Renal cortex interstitium (tissue), 15 donors: ENCODE results near the gene GID8. TPM values are rescaled to one million over a fixed set of nuclear protein-coding genes. Genes with fewer than 3 reads are reported as not detected.

ENCODE experiments used
- DNase-seq, 11 donors: peaks; one replicate each; pipeline ENCODE4 v3.0.0-alpha.2; 2013; ENCODE audit warnings: low read depth in 9 of 11, low spot score in 4 of 11; ENCODE audit errors: extremely low read depth in 1 of 11
- long read RNA-seq, 16 experiments: transcript quantifications; one replicate each; lab custom pipeline, GENCODE V29; 2026
- polyA plus RNA-seq, 3 donors: library from polyadenylated mRNA; unstranded; fragments of 120-200 nt; gene quantifications; one replicate each; pipeline ENCODE4 v1.2.1, GENCODE V29; 2013; ENCODE audit not compliant: insufficient read length in 3 of 3

GID8 gene
- 10 to 100 TPM; 53.6 to 55.9 (median 55.4) TPM for polyA plus RNA-seq
- long read RNA-seq, donor 1, full-length matches to known transcripts = 19 of 19 reads
- long read RNA-seq, donor 1, partial matches to known transcripts = 0 of 19 reads
- long read RNA-seq, donor 1, other reads (novel, unspliced or antisense) = 0 of 19 reads
- long read RNA-seq, donor 2, full-length matches to known transcripts = 19 of 19 reads
- long read RNA-seq, donor 2, partial matches to known transcripts = 0 of 19 reads
- long read RNA-seq, donor 2, other reads (novel, unspliced or antisense) = 0 of 19 reads
- long read RNA-seq, donor 3, full-length matches to known transcripts = 35 of 35 reads
- long read RNA-seq, donor 3, partial matches to known transcripts = 0 of 35 reads
- long read RNA-seq, donor 3, other reads (novel, unspliced or antisense) = 0 of 35 reads
- long read RNA-seq, donor 4, full-length matches to known transcripts = 21 of 21 reads
- long read RNA-seq, donor 4, partial matches to known transcripts = 0 of 21 reads
- long read RNA-seq, donor 4, other reads (novel, unspliced or antisense) = 0 of 21 reads
- long read RNA-seq, donor 5, full-length matches to known transcripts = 49 of 55 reads
- long read RNA-seq, donor 5, partial matches to known transcripts = 6 of 55 reads
- long read RNA-seq, donor 5, other reads (novel, unspliced or antisense) = 0 of 55 reads
- long read RNA-seq, donor 6, full-length matches to known transcripts = 28 of 28 reads
- long read RNA-seq, donor 6, partial matches to known transcripts = 0 of 28 reads
- long read RNA-seq, donor 6, other reads (novel, unspliced or antisense) = 0 of 28 reads
- long read RNA-seq, donor 7, full-length matches to known transcripts = 21 of 68 reads
- long read RNA-seq, donor 7, partial matches to known transcripts = 47 of 68 reads
- long read RNA-seq, donor 7, other reads (novel, unspliced or antisense) = 0 of 68 reads
- long read RNA-seq, donor 8, full-length matches to known transcripts = 58 of 80 reads
- long read RNA-seq, donor 8, partial matches to known transcripts = 22 of 80 reads
- long read RNA-seq, donor 8, other reads (novel, unspliced or antisense) = 0 of 80 reads
- long read RNA-seq, donor 9, full-length matches to known transcripts = 17 of 17 reads
- long read RNA-seq, donor 9, partial matches to known transcripts = 0 of 17 reads
- long read RNA-seq, donor 9, other reads (novel, unspliced or antisense) = 0 of 17 reads
- long read RNA-seq, donor 10, full-length matches to known transcripts = 19 of 36 reads
- long read RNA-seq, donor 10, partial matches to known transcripts = 17 of 36 reads
- long read RNA-seq, donor 10, other reads (novel, unspliced or antisense) = 0 of 36 reads
- long read RNA-seq, donor 11, full-length matches to known transcripts = 22 of 22 reads
- long read RNA-seq, donor 11, partial matches to known transcripts = 0 of 22 reads
- long read RNA-seq, donor 11, other reads (novel, unspliced or antisense) = 0 of 22 reads
- long read RNA-seq, donor 12, full-length matches to known transcripts = 10 of 10 reads
- long read RNA-seq, donor 12, partial matches to known transcripts = 0 of 10 reads
- long read RNA-seq, donor 12, other reads (novel, unspliced or antisense) = 0 of 10 reads
- long read RNA-seq, donor 13, full-length matches to known transcripts = 50 of 50 reads
- long read RNA-seq, donor 13, partial matches to known transcripts = 0 of 50 reads
- long read RNA-seq, donor 13, other reads (novel, unspliced or antisense) = 0 of 50 reads
- long read RNA-seq, donor 14, full-length matches to known transcripts = 21 of 21 reads
- long read RNA-seq, donor 14, partial matches to known transcripts = 0 of 21 reads
- long read RNA-seq, donor 14, other reads (novel, unspliced or antisense) = 0 of 21 reads
- long read RNA-seq, donor 15, full-length matches to known transcripts = 9 of 31 reads
- long read RNA-seq, donor 15, partial matches to known transcripts = 22 of 31 reads
- long read RNA-seq, donor 15, other reads (novel, unspliced or antisense) = 0 of 31 reads
- long read RNA-seq, donor 16, full-length matches to known transcripts = 72 of 86 reads
- long read RNA-seq, donor 16, partial matches to known transcripts = 14 of 86 reads
- long read RNA-seq, donor 16, other reads (novel, unspliced or antisense) = 0 of 86 reads

DNA sequence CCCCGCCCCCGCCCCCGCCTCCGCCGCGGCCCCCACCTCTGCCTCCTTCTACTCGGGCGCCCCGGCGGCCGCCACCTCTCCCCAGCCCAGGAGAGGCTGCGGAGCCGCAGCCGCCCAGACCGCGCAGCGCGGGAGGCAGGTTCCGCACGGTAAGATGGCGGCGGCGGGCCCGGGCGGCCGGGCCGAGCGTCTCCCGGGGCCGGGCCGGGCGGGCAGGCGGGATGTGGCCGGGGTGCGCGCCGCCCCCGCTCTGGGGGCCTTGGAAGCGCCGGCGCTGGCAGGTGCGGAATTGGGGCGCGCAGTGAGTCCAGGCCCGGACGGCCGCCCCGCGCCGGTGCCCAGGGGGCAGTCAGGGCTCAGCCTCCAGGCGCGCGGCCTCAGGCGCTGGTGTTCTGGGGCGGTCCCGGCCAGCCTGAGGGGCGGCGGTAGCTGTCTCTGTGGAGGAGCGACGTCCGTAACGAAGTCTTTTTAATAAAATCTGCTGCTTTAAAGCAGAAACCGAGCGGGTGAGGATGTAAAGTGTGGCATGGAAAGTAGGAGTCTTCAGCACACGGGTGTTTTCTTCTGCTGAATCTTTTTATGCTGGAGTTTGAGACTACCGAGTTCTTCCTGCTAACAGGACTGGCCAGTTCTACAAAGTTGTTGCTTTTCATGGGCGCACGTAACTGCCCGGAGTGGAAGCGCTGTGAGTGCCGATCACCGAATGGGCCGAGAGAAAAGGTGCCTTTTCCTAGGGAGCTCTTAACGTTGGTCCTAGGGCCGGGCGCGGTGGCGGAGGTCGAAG lies at the start of gene GID8:
GID8 (plus strand) TSS at position 43 of the 784 bp plus-strand sequence. CDS start 3,356 bp downstream, outside the sequence.
- peak in 1 of 11 donors; percentile 47 for DNase-seq

DNA sequence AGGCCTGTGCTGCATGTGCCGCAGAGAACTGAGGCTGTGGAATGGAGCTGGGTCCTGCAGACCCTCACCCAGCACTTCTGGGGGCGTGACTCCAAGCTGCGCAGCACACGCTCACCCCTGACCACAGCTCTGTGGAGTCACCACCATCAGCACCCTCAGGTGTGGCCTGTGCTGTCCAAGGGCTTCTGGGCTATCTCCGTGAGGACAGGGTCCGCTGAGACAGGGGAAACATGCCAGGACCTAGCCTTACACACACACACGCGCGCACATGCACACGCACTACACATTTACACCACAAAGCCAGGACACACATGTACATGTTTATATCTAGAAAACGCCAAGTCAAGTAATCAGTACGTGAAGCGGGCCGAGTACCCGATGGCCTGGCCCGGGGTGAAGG lies 49.5 kb upstream of the GID8 start:
- no peak for DNase-seq

DNA sequence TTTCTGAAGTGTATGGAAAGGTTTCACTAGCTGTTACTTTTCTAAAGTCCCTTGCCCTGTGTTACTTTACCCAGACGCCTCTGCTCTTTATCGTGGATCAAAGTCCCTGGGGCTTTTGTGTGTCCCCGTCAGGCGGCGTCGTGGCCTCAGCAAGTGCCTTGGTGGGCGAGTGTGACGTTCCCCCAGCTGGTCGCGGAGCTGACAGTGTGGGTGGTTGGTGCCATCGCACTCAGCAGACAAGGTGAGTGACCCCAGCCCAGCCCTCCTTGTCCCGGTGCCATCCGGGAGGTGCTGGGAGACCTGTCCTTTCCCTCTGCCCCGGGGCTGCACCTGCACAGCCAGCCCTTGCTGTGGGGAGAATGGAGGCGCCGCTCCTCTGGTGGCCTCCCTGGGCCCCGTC lies 49.0 kb upstream of the GID8 start:
- DNase-seq = no peak

DNA sequence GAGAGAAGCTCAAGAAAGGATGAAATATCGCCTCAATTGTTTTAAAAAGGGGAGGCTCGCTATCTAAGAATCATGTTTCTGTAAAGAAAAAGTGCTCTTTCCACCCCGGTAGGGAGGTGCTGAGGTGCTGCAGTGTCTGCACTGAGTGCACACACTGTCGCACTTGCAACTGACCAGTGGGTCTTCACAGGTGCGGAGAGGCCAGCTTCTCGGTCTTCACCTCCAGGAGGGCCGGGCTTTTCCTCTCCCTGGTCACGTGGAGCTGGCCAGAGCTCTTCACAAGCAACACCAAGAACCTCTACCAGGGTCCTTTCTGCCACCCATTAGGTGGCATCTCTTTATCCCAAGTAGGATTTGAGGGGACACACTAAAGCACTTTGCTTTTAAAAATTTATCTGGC lies 48.5 kb upstream of the GID8 start:
- DNase-seq = no peak

DNA sequence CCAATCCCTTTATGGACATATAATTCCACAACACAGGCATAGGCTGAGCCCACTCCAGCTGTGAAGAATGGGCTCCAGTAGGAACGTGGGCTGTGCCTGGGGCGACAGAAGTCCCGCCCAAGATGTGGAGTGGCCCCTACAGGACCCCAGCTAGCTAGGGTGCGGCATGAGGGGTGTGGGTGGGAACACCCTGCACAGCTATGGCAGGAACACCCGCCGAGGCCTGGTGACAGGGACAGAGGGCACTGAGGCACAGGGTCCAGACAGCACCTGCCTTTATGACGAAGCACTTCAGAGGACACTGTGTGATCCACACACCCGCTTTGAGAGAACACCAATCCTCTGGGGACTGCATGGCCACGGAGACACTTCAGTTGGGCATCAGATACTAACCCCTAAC lies 48.1 kb upstream of the GID8 start:
- no peak for DNase-seq

DNA sequence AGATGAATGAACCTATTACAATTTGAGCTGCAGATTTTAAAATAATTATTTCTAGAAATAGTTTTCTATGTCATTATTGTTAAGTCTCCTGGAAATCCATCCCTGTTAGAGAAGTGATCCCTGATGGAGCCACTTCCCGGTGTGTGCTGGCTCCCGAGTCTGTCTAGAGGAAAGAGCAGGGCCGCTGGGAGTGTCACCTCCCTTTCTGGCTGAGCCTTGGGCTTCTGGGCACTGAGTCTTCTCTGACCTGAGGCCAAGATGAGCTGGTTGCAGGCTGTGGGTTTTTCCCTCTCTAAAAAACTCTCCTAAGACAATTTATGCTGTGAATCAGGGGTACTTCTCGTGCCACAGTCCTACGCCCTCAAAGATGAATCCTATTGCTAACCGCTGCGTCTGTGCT lies 47.5 kb upstream of the GID8 start:
- DNase-seq = no peak

DNA sequence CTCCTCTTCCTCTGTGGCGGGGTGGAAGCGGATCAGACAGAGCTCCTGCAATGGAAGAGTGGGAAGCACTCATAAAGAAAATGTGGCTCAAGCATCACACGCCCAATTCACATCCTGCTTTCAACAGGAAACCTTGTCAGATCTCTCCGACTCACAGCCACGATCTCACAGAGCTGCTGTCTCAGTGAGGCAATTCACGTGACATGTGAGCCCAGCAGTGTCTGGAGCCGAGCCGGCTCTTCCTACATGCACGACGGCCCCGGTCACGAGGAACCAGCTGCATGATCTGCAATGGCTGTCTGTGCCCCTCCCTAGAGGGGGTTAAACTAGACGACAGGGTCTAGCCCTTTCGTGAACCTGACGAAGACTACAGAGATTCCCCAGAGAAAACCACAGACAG lies 46.8 kb upstream of the GID8 start:
- no peak for DNase-seq

DNA sequence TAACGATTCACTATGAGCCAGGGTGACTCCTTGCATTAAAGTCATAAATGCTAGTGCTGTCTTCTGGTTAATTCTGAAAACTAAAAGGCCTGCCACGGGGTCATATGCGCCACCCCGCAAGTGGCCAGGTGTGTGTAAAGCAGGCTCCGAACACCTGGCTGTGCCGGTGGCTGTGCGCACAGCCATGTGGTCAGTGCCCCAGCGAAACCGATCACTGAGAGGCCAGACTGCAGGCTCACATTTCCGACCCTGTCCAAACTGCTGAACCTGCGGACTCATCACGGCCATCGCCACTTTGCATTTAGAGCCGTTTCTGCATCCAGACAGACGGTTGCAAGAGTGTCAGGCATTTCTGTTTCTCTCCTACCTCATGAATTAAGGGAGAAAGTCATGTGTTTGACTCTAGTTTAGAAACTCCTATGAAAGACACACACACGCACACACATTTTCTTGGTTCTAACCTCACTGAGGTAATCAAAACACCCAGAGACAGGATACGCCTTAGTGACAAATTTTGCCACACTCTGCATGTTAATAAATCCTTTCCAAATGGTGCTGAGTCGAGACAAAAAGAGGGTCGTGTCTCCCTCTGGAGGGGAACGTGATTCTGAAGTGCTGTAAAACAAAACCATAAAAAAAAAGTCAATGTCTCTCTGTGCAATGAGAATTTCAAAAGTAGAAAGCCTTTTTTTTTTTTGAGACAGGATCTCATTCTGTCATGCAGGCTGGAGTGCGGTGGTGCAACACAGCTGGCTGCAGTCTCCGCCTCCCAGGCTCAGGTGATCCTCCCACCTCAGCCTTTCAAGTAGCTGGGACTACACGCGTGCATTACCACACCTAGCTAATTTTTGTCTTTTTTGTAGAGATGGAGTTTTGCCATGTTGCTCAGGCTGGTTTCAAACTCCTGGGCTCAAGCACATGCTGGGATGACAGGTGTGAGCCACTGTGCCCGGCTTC lies 45.3 kb upstream of the GID8 start:
- DNase-seq = no peak

DNA sequence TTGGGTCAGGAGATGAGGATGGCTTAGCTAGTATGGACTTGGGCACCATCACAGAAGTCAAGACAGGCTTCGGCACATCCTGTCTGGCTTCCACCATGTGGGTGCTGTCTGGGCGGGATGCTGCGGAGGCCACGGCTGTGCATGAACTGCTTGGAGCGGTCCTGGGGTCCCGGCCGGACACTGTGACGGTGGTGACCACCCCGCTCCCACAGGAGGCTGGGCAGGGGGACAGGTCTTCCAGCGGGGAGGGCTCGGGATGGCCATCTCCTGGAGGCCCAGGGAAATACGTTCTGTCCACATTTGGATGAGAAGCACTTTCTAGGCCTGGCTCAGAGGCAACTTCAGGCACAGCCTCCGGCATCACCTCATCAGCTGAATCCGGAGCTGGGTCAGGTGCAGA lies 44.2 kb upstream of the GID8 start:
- no peak for DNase-seq

DNA sequence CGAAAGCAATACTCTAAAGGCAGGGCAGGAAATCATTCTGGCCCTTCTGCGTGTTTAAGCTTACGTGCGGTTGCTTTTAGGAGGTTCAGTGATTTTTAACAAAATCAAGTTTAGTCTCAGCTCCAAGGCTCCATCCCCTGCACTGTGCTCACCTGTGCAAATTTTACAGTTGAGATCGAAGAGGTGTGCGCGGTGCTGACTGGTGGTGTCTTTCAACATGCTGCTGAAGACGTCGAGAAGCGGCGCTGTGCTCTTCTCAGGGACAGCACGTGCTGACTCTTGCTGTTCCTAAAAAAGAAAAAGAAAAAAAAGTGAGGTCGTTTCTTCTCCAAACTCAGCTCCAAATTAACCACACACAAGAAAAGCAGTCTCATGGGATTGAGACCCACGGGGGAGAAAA lies 43.7 kb upstream of the GID8 start:
- no peak for DNase-seq

DNA sequence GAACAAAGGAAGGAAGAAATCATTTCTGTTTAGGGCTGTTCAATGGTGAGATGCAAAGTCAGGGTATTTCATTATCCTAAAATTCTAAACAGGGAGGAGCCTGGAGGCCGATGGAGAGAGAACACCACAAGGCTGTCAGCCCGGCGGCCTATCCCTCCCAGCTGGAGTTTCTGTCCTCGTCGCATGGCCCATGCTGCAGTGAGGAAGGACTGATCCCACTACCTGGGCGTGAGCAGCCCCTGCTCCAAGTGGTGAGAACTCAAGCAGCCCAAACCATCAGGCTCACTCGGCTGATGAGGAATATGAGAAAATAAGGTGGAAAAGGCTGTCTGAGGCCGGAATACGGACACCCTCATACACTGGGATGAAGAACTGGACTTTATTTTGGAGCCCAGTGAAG lies 42.4 kb upstream of the GID8 start:
- no peak for DNase-seq

DNA sequence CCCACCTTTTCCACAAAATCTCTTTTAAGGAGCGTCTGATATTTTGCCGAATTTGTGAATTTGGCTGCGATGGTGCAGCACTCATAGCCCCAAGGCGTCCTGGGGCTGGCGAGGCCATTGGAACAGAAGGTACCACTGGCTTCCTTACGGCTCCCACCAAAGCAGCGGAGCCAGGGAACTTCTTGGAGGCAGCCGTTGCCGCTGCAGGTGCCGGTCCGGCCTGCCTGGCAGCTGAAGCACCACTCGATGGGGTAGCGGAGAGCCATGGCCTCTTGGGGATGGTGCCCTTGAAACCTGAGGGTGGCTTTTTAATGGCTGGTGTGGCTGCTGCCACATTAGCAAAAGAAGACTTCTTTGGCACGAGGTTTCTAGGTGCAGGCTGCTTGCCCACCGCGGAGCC lies 41.4 kb upstream of the GID8 start:
- DNase-seq = no peak

DNA sequence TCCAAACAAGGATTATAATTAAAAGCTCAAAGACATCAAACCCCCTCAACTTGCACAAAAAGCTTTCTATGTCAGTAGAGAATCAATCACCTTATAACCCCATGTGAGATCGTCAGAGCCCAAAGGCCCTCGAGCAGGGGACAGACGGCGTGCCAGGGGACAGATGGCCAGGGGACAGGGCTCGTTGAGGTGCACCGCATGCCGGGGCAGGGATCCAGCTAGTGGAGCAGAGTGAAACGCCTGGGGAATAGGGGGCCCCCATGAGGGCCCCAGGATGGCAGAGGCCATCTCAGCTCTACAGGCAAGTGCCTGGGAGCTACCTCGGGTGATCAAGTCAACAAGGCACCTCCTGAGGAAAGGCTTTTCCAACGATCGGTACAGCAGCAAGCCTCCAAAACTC lies 40.3 kb upstream of the GID8 start:
- DNase-seq = no peak

DNA sequence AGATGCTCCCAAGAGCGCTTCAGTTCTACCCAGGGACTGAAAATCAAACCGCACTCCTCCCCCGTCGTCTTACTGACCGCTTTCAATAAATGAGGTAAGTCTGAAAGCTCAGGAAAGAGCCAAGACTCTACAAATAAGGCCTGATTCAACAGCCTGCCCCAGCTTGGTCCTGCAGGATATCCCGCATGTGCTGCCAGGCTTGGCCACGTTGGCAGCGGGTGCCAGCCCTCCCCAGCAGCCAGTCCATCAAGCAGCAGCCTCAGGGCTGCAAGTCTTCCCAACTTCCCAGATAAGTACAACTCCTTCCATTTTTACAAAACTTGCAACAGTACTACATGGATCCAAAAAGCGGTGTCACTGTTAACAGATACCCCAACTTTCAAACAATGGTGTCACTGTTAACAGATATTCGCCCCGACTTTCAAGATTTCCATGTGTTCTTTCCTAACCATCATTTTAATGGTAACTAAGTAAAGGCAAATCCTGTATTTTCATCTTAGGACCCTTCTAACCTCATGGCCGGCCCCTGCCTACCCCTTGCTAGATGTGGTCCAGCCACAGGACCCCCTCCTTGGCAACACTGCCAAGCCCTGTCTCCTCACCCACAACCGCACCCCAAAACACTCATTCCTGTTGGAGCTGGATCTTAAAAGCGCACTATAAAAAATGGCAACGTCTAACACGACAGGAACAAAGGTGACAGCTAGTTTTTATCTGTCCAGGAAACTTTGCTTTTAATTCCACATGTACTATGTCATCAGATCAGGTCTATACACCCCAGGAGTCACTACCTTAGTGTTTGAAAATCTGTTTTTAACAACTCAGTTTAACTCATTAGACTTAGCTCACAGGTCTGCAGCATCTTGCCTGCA lies 39.6 kb upstream of the GID8 start:
- DNase-seq = no peak
